Activated CD4-positive, alpha-beta T cell treated with anti-CD3 and anti-CD28 coated beads, Interleukin-10, Interleukin-2, amounts not matched to agents 100 ng/mL and 50 ng/mL, durations not matched to agents 16 hours and 8 hours (primary cell): Measurements from ENCODE around the gene AHSP.
"Not testable (repeated sequence)": the region's sequence is repeated elsewhere in the genome, so short reads cannot be mapped to it uniquely, and the experiment has no call there.

ENCODE experiments used
- DNase-seq: peaks from one replicate; pipeline ENCODE4 v3.0.0-alpha.2; 2020

Gene AHSP

GRCh38 chr16:31501226-31501965, 26.3 kb upstream of the AHSP start:
- no peak for DNase-seq

DNA sequence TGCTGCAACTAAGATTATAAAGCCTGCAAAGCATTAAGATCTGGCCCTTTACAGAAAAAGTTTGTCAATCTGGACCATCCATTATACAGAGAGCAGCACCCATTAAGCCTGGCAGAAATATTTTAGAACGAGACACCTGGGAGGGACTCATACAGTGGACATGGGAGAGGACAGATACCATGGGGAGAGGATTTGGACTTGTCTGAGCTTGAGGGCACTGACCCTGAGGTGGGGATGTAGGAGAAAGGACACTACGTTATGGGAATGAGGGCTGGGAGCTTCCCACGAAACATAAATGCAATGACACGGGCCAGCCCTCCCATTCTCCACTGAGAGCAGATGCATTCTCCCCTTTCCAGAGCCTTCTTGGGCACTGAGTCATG, 25.7 kb upstream of the AHSP start:
- no peak for DNase-seq

DNA sequence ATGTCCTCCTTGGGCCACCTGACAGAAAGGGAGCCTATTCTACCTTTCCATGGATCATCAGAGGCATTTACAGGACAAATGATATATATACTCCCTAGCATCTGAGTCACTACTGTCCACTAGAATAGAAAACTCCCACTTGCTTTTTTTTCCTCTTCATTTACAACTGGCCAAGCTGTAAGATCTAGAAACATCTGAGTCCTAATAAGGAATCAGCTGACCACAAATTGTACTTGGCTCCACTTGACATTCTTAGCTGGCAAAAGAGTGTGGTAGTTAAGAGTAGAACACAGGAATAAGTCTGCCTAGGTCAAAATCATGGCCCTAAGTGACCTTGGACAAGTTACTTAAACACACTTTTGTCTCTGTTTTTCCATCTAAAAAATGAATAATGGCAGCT, 24.7 kb upstream of the AHSP start:
- no peak for DNase-seq

DNA sequence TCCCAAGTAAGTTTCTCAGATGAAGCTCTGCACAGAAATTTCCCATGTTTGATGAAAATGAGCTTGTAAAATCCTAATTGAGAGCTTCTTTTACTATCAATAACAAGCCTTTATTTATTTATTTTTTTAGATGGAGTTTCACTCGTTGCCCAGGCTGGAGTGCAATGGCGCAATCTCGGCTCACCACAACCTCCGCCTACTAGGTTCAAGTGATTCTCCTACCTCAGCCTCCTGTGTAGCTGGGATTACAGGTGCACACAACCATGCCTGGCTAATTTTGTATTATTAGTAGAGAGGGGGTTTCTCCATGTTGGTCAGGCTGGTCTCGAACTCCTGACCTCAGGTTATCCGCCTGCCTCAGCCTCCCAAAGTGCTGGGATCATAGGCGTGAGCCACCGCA, 24.1 kb upstream of the AHSP start:
- DNase-seq, result not testable (repeated sequence)

DNA sequence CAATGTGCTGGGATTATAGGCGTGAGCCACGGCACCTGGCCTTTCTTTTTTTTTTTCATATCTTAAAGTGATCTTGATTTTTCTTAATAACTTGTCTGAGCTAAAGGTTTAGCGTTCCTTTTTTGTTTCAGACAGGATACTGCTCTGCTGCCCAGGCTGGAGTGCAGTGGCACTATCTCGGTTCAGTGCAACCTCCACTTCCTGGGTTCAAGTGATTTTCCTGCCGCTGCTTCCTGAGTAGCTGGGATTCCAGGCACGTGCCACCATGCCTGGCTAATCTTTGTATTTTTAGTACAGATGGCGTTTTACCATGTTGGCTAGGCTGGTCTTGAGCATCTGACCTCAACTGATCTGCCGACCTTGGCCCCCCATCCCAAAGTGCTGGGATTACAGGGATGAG, 23.5 kb upstream of the AHSP start:
- no peak for DNase-seq

DNA sequence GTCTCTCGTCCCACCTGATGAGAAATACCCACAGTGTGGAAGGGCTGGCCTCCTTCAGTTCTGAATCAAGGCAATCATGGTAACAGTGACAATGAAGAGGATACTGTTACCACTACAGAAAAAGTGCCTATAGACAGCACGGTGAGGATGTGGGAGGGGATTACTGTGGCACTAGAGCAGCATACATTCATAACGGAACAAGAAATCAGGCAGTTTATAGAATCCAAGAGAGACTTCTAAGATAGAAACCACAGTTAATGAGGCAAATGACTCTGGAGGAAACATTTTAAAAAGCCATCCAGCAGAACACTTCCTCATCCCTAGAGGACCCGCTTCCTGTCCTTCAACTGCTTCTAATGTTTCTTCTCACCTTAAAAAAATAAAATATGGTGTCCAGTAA, 22.2 kb upstream of the AHSP start:
- DNase-seq, result peak; percentile 87

- no peak for DNase-seq
Observed at GRCh38 chr16:31507617-31507928, 20.1 kb upstream of the AHSP start.

- DNase-seq, result peak; percentile 92
Observed at GRCh38 chr16:31507929-31508705, 19.6 kb upstream of the AHSP start, which contains the start of gene RUSF1. Gene RUSF1 (minus strand): TSS chr16:31508391. CDS start chr16:31508373, 18 bp downstream.

DNA sequence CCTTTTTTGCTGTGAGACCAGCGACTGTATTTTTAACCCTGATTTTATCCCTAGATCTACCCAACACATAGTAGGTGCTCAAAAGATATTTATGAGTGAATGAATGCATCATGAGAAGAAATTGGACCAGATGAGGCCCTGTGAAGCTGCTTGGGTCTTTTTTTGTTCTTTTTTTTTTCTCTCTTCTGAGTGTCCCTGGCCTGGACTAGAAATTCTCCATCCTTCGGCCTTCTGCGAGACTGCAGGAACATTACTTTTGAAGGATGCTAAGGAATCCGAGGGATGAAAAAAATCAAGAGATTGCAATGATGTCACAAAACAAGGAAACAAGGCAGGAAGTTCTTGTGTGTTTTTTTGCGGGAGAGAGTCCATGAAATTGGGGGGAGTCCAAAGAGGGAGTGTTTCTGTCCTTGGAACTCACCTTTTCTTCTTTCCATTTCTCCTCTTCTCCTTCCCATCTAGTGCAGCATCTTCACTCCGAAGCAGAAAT, 18.9 kb upstream of the AHSP start:
- DNase-seq, result no peak

GRCh38 chr16:31513126-31513525, 14.6 kb upstream of the AHSP start:
- DNase-seq, result no peak

- no peak for DNase-seq
Observed at GRCh38 chr16:31513884-31514283, 13.8 kb upstream of the AHSP start.

DNA sequence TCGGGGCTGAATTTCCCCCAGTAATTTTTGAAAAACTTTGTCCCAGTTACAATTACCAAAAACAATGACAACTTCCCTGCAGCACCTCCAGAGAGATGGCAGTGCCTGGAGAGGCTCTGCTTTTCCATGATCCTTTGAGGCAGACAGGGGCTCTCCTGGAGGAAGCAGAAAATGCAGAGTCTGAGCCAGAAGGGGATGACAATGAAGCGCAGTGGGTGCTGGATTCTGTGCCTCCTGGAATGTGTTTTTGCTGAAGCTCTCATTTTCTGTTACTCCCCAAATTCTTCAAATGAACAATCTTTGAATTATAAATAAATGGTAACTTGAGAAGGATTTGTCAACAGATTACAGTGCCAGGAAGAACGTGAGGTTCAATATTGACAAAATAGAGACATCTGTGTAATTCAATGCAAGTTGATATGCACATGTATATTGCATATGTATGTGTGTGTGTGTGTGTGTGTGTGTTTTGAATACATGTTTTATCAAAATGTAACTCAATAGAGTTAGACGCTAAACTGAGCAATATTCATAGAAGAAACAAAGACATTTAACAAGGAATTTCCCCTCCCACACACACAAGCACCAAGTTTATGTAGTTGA, 9.8 kb upstream of the AHSP start:
- no peak for DNase-seq

GRCh38 chr16:31519759-31520431, 7.8 kb upstream of the AHSP start:
- DNase-seq, result no peak

DNA sequence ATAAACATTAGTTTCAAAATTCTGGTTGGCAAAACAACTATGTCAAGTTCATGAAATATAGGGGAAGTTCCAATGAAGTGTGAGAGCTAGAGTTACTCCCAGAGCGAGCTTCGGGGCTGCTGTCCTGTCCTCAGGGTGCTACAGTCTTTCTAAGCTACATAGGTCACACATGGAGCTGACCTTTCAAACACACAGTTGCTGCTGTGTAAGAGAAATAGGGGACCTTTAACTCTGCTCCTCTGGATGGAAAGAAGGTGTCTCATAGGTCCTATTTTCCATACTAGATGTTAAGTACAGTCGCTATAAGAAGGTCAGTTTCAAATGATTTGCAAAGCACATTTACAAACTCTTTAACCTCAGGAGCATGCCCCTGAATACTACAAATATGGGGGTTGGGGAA, 6.3 kb upstream of the AHSP start:
- DNase-seq, result no peak

DNA sequence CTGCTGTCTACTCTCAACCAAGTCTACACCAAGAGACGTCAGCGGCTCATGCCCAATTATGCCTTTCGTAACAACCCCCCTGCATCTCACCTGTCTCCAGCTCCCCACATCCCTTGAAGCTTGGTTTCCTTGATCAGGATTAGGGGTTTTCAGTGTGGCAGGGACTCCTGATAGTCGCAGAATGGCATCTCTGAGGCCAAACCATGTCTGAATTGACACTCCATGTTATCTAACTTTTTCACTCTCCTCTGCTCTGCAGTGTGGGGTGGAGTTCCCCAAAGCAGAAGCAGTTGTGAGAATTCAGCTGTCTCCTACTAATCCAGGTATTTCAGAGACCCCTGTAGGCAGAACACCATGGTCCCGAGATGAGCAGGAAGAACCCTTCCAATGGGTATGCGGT, 5.6 kb upstream of the AHSP start:
- no peak for DNase-seq

- DNase-seq, result not testable (repeated sequence)
Observed at GRCh38 chr16:31523768-31524167, 3.9 kb upstream of the AHSP start.

- no peak for DNase-seq
Observed at GRCh38 chr16:31525113-31525512, 2.6 kb upstream of the AHSP start.

GRCh38 chr16:31528523-31529107, 915 bp downstream of the AHSP start:
- no peak for DNase-seq

DNA sequence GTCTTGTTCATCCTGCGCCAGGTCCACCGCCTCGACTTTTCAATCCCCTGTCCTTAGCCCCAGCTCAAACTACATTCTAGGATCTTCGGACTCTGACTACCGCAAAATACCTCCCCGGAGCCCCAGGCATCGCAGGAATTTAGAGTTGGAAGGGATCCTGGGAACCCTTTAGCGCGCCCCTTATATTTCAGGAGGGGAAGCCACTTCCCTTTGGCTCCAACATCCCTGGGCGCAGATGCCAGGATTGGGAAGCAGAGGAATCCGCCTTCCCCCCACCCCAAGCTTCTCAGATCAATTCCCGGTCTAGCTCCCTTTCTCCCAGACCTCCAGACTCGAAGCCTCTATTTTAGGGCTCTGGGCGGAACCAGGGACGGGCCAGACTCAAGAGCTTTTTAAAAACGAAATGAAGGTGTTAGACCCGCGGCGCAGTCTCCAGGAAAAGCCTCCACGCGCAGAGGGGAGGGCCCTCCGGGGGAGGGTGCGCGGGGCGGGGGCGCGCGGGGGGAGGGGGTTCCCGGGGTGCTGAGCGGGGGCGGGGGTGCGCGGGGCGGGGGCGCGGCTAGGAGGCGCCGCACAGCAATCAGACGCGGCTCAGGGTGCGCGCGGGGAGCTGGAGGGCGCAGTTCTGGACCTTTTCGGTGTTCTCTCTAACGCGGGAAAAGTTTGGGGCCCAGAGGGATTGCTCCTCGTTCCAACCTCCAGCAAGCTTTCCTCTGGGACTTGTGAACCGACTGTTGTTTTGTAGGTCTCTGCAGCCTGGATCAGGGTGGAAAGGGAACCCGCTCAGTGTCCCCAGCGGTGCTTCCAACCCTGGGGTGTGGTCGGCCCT, 1.6 kb downstream of the AHSP start:
- DNase-seq, result no peak

DNA sequence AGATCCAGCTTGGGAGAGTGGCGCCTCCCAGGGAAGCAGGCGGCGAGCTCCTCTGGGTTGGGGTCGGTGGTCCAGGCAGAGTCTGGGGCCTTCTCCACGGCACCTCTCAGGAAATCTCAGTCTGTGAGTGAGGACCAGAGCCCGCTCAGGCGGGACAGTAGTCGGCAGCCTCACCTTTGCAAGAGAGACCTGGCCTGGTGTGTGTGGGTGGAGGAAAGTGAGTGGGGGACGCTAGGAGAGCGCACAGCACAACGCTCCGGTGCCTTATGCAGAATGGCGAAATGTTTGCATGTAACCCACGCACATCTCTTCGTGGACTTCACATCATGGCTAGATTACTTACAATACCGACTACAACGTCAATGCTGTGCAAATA, 2.2 kb downstream of the AHSP start:
- DNase-seq, result no peak

GRCh38 chr16:31530405-31530804, 2.7 kb downstream of the AHSP start:
- no peak for DNase-seq

GRCh38 chr16:31531096-31531495, 3.4 kb downstream of the AHSP start:
- DNase-seq, result no peak
